Measurements from ENCODE around the gene ARSG. TPM values are rescaled to one million over a fixed set of nuclear protein-coding genes. Genes with fewer than 3 reads are reported as not detected.

Gene ARSG
- polyA plus RNA-seq, 3 donors, result 3.8 to 6.0 (median 4.0) TPM

DNA sequence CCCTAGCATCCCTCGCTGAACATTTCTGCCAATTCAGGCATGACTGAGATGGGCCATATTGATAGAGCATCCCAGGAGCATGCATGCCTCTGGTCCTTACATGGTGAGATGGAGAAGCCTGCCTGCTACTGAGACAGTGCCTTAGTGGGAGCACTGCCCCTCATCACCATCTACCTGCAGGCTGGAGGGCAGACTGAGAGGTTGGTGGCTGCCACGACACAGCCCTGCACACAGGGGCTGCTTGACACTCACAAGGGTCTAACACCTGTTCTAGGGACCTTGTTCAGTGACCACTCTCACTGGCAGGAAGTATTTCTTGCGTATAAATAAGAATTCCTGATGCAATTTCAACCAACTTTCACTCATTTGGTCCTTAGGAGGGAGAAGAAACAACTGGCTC is 132.0 kb downstream of the ARSG start:
- DNase-seq (ENCODE audit: low read depth in 3 of 3, low spot score in 2 of 3), result no peak

DNA sequence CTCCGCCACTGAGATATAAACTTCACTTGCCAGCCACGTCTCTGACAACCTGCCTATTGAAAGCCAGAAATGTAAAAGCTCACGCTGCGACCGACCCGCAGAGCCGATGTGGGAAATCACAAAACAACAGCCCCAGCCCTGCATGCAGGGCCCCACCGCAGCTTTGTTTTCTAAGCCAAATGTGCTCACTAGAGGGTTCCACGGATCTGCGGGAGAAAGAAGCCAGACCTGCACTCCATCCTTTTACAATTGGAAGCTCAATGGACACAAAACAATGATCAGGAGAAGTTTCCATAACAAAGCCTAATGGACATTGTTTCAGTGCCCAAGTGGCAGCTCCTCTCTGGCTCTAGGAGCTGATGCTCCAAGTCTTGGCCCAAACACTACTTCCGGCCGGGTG is 132.9 kb downstream of the ARSG start:
- no peak for DNase-seq (ENCODE audit: low read depth in 3 of 3, low spot score in 2 of 3)

DNA sequence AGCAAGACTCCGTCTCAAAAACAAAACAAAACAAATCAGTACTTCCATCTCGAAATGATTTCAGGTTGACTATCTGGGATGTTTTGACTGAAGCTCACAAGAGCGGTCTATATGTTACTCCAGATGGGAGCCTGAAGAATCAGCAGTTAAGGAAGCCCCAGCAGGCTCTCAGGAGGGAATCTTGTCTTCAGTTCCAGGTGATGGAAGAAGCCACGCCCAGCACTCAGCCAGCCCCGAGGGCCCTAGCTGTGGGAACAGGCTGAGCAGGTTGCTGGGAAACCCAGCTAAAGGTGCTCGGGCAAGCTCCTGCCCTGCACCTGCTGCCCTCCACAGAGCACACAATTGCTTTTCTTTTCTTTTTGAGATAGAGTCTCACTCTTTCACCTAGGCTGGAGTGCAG is 133.6 kb downstream of the ARSG start:
- DNase-seq (ENCODE audit: low read depth in 3 of 3, low spot score in 2 of 3), result no peak

DNA sequence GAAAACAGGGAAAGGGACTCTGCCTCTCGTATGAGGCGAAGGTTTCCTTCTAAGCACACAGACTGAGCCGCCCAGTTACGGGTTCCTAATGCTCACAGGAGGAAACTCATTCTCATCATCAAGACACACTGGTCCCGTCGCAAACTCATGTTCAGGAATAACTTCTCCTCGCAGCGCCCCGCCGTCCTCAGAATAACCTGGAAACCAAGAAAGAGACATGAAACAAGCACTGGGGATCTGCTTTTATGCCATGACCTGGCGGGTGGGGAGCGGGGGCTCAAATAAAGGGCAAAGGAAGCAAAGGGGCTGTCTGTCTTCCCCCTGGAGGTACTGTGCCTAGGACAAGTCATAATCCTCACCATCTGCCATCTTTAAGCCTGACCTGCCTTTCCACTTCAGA is 134.7 kb downstream of the ARSG start:
- DNase-seq (ENCODE audit: low read depth in 3 of 3, low spot score in 2 of 3), result no peak

DNA sequence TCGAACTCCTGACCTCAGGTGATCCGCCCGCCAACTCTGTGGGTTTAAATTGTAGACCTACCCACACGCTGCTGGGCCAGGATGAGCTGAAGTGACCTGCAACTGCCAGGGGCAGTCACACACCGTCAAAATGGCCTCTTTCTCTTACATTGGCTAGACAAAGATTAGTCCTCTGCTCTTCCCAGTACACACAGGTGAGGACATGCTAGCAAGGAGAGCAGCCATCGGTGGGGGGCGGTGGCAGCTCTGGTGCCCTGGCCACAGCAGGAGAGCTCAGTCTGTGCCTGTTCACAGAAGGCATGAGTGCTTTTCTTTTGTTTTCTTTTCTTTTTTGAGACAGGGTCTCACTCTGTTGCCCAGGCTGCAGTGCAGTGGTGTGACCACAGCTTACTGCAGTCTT is 136.3 kb downstream of the ARSG start:
- no peak for DNase-seq (ENCODE audit: low read depth in 3 of 3, low spot score in 2 of 3)

DNA sequence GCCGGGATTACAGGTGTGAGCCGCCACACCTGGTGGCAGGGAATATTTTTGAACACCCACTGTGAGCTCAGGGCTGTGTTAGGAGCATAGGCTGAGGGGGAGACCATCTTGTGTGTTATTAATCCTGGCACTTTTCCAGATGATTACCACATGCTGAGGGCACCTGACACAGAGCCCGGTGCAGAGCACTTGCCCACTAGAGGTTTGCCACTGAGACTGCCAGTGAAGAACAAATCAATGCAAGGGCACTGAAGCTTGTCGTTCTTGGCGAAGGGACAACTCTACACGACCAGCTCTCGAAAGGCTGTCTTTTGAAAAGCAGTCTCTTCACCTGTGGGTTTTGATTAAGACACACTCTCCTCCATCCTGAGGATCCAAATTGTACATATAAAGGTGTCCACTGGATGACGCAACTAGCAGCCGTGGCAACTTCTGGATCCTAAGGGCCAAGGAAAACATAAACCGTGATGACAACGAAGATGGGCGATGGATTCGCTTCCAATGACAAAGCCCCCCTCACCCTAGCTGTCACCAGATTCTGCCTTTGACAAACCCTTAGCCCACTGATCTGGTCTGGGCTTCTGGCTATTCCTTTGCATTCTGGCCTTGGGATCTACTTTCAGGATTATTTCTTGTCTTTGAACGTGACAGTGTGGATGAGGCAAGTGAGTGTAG is 137.3 kb downstream of the ARSG start:
- DNase-seq (ENCODE audit: low read depth in 3 of 3, low spot score in 2 of 3), result no peak

DNA sequence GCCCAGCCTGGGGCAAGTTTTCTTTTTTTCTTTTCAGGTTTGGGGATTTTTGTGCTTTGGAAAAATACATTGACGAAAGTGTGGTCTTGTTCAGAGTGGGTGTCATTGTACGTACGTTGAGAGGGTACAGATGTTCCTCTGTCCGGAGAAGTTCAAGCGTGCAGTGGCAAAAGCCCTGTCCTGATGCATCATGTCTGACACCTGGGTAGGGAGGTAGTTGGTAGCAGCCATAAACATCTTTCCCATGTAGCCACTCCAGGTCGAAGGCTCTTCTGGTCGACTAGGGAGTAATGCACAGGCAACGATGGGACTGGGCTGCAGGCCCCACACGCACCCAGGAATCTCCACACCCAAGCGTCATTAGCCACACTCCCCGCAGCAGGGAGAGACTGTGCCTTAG is 138.6 kb downstream of the ARSG start:
- no peak for DNase-seq (ENCODE audit: low read depth in 3 of 3, low spot score in 2 of 3)

DNA sequence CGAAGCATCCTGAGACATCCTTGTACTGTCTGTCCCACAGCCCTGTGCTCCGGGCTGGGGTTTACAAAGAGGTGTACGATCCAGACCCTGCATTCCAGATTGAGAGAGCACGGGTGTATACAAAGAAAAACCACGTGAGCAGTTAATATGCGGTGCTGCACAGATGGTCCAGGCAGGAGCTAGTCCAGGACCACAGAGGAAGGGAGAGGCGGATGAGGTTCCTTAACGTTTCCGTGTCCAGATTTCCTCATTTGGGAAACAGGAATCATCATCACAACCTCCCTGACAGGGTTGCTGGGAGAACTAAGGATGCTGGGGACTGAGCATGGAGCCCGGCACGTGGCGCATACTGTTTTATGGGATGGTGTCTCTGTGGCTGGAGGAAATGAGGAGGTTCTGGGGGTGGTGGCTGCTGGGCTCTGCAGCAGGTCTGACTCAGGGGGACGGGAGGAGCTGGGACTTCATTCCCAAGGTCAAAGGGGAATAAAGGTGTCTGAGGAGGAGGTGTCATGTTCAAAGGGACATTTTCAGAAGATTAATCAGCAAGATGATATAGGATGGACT is 139.8 kb downstream of the ARSG start:
- no peak for DNase-seq (ENCODE audit: low read depth in 3 of 3, low spot score in 2 of 3)

DNA sequence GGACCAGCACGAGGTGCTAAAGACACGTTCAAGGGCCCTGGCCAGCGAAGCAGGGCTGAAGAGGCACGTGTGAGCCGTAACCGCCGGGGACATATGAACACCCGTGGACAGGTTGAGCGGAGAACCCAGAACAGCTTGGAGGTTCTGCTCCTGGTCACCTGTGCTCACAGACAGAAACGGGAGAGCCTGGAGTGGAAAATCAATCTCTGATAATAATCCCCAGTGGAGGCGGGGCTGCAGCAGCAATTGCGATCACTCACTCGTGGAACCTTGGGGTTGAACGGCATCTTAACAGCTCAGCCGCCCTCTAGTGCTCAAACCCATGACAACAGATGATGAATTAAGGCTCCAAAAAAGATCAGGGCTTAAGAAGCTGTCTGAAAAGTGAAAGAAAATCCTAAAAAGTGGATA is 140.4 kb downstream of the ARSG start:
- no peak for DNase-seq (ENCODE audit: low read depth in 3 of 3, low spot score in 2 of 3)

DNA sequence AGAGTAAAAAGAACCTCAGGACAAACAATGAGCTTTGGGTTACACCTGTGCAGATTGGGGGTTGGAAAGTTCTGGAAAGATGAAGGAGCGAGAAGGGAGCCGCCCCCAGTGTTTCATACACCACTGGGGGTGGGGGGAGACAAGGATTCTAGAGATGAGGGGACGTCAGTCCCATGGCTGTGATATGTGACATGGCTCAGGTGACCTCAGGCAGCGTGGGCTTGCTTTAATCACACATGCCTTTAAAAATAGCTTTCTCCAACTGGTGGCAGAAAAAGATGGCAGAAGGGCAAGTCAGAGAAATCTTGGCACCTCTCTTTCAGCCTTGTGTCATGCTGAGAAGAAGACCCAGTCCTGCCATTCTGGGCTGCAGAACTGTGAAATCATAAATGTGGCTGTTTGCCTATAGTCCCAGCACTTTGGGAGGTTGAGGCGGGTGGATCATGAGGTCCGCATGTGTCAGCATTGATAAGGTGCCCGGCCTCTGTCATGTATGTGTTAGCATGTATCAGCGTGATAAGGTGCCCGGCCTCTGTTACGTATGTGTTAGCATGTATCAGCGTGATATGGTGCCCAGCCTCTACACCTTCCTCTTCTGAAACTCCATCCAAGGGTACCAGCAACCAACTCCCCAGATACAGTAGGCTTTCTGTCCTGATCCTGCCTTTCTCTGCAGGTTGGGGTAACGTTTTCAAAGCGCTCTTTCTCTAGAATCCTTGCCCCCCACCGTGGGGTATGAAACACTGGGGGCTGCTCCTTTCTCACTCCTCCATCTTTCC is 141.0 kb downstream of the ARSG start:
- no peak for DNase-seq (ENCODE audit: low read depth in 3 of 3, low spot score in 2 of 3)

DNA sequence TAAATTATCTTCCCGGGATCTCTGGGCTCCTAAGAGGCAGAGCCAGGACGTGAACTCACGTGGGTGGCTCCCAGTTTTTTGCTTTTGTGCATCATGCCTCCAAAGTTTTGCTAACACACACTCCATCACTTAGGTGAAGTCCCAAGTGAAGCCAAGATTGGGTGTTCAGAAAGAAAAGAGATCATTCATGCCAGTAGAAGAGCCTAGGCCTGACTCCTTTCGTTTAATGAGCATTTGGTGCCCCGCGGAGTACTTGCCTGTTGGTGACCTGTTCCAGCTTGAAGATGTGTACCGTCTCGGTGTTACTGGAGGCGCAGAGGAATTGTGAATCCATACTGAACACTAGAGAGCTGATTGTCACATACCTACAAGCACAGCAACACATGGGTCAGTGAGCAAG is 141.9 kb downstream of the ARSG start:
- no peak for DNase-seq (ENCODE audit: low read depth in 3 of 3, low spot score in 2 of 3)

DNA sequence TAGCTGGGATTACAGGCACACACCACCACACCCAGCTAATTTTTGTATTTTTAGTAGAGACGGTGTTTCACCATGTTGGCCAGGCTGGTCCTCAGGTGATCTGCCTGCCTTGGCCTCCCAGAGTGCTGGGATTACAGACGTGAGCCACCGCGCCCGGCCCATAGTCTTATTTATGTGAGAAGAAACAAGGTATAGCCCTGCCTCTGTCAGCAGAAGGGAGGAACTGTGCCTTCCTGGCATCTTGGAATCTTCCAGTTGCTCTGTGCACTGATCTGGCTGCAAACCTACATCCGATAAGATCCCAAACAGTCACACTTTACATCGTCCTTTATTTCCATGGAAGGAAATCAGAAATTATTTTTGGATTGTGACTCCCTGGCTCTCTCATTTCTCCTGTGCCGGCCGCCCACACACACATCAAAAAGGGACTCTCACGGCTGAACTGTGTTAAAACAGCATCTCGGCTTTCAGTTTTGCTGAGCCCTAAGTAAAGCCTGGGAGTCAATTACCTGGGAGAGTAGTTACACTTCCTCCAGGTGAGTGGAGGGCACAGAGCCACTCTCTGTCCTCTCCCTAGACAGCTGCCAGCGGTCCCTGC is 142.7 kb downstream of the ARSG start:
- DNase-seq (ENCODE audit: low read depth in 3 of 3, low spot score in 2 of 3), result no peak

DNA sequence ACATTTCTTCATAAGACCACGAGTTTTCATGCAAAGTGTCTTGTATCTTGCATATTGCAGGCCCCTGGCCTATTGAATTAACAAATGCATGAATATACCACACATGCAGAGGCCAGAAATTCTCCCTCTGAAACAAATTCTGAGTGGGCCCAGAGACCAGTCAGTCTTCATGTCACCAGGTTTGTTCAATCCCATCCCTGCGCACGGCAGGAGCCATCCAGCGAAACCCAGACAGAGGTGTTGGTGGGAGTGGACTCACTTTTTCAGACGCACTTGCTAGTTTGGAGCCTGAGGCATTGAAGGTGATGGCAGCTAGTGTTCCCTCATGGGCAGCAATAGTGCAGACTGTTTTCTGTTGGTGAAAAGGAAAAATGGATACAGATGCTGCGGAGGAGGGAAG is 144.1 kb downstream of the ARSG start:
- no peak for DNase-seq (ENCODE audit: low read depth in 3 of 3, low spot score in 2 of 3)

DNA sequence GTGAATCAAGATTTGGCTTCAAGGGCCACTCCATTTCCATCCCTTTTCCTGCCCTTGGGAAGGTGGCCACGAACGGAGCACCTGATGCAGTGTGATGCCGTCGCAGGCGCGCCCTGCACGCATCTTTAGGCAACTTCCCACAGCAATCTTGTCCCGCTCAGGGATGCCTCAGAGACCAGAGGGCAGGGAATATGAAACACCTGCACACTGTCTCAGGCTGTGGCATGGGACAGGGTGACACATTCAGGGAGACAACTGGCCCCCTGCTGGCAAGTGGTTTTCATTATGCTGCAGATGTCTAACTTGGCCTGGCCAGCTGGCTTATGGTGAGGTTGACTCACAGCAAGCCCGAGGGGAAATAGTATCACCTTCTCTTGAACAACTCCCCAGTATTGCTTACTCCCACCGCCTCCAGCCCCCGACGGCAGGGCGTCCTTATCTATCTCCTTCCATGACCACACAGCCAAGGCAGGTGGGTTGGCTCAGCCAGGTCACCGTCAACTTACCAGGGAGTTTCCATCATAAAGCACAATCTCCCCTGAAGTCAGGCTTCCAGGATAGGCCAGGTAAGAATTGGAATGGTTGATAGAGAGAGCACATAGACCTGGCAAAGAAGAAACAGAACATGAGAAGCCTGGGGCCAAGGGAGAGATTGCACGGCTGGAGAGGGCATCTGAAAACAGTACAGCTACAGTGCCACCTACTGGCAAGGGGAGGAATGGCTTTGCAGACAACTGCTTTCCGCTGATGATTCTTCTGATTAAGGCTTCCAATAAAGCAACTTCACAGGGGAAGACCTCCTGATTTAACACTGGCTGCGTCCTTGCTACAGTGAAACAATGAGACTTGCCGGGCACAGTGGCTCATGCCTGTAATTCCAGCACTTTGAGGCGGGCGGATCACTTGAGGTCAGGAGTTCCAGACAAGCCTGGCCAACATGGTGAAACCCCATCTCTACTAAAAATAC is 144.9 kb downstream of the ARSG start:
- DNase-seq (ENCODE audit: low read depth in 3 of 3, low spot score in 2 of 3), result no peak

DNA sequence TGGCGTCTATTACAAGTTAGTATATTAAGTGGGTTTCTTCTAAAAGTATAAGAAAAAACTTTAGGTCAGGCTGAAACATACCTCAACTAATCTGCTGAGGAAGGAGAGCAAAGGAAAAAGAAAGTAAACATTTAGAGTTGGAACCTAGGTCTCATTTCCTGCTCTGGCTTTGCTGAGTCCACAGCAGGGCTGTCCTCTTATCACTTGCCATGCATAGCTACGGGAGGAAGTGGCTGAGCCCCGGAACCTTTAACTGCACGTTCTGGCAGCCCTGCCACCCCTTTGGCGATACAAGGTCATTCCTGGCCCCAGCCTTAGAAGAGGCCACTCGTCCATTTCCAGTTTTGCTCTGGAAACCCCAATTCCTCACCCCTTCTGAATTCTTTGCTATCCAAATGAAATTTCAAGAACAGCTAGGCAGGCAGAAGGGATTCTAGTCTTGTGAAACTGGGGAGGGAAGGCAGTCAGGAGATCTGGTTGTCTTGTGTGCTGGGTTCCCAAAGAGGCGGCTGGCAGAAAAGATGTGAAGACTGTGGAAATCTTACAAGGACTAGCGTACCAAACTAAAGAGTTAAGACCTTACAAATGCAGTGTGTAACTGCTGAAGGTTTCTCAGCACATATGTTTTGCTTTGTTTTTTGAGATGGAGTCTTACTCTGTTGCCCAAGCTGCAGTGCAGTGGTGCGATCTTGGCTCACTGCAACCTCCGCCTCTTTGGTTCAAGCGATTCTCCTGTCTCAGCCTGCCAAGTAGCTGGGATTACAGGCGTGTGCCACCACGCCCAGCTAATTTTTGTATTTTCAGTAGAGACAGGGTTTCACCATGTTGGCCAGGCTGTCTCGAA is 146.9 kb downstream of the ARSG start:
- no peak for DNase-seq (ENCODE audit: low read depth in 3 of 3, low spot score in 2 of 3)

DNA sequence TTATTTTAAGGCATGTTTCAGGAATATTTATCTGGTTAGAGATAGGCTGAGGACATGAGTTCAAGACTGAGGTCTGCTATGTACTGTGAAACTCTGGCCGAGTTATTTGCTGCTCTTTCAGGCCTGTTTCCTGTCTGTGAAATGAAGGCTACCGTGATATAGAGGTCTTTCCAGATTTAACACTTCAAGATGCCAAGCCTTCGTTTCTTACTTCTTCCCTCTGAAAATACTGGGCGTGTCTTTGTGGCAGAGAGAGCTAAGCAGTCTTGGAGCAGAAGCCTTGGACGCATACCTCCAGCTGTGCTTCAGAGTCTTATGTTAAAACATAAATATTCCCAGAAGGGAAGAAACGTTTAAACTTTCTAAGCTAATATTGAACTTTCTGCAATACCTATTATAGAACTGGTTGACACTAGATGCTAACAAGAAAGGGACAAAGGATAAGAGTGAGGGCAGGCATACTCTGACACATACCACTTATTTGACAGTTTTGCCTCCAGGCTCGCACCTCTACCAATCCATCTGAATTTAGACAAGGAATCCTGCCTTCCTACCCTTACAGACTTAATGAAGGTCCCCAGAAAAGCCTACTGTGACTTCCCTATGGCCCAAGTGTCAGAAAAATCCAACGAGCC is 148.5 kb downstream of the ARSG start:
- DNase-seq (ENCODE audit: low read depth in 3 of 3, low spot score in 2 of 3), result no peak

DNA sequence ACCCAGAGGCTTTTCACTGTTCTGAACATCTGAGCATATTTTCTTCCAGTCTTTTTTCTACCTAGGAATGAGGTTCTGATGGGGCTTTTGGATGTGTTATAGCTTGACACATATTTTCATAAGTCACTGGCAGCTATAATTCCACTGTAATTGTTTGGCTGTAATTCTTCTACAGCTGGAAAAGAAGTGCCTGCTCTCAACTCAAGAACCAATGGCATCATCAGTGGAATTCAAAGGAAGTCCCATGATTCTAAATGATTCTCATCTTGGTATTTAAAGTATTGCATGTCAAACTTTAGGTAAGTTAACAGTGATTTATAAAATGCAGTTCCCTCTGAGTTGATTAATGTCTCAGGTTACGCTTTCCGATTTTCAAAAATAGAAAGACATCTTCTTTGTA is 149.2 kb downstream of the ARSG start:
- DNase-seq (ENCODE audit: low read depth in 3 of 3, low spot score in 2 of 3), result no peak

DNA sequence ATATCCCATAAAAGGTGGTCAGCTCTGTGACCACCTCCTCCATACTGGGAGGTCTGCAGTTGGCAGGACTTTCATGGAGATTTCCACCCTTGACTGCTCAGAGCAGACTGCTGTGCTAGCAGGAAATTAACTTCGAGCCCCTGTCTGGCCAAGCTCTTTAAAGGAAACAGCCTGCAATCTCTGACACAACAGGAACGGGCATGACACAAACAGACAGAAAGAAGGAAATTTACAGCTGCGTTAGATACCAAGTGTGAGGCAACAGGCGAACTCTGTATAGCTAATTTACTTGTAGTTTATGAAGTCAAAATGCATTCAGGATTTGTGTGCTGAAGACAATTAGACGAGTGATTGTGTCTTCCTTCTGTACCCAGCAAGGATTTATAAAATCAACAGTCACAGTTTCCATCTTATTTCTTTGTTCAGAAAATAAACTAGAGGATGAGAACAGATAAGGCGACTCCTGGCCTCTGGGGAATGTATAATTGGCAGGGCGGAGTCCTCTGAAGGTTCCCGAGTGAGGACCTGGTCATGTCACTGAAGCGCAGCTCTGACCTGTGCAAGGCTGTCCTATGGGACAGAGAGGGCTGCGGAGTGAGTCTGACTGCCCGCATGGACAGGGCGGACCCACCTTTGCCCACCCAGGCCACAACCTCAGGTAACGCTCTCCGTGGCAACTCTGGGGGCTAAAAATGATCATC is 149.9 kb downstream of the ARSG start:
- no peak for DNase-seq (ENCODE audit: low read depth in 3 of 3, low spot score in 2 of 3)

Data from right renal cortex interstitium (tissue), 3 donors.